H1 (cell line): ENCODE data around the gene SLC35F1.
"Not testable (repeated sequence)": the region's sequence is repeated elsewhere in the genome, so short reads cannot be mapped to it uniquely, and the experiment has no call there.

Source experiments
- CHD1 ChIP-seq: IDR thresholded peaks from 2 replicates; pipeline ENCODE4 v1.6.1; 2012; ENCODE audit warnings: low read depth, low read length, improper control_type of control experiment
- EZH2 ChIP-seq: fragments of 200-600 bp; sonication (generic); IDR thresholded peaks from 2 replicates; pipeline ENCODE4 v1.7.1; 2012; ENCODE audit warnings: low read depth, mild to moderate bottlenecking, moderate library complexity, low read length, inconsistent platforms; ENCODE audit not compliant: severe bottlenecking
- KDM5A ChIP-seq: fragments of 200-600 bp; IDR thresholded peaks from 2 replicates; pipeline ENCODE4 v1.7.1; 2012; ENCODE audit warnings: mild to moderate bottlenecking, low read length, inconsistent platforms, mixed read lengths
- NRF1 ChIP-seq: IDR thresholded peaks from 2 replicates; pipeline ENCODE4 v1.6.1; 2011; ENCODE audit warnings: mild to moderate bottlenecking, low read depth, low read length, improper control_type of control experiment
- POLR2A ChIP-seq, 2 experiments: IDR thresholded peaks; 1 replicate in 1 of 2; 2 replicates in 1 of 2; pipeline ENCODE4 v1.6.1; 2011; ENCODE audit warnings: low read depth in 2 of 2, low read length in 2 of 2, mild to moderate bottlenecking in 2 of 2; ENCODE audit errors: control extremely low read depth in 1 of 2
- RFX5 ChIP-seq: IDR thresholded peaks from 2 replicates; pipeline ENCODE4 v1.6.1; 2011; ENCODE audit warnings: low read depth, low read length, improper control_type of control experiment, borderline replicate concordance
- RXRA ChIP-seq: IDR thresholded peaks from 2 replicates; pipeline ENCODE4 v1.6.1; 2011; ENCODE audit warnings: low read depth, mild to moderate bottlenecking, low read length, moderate library complexity; ENCODE audit not compliant: insufficient read depth
- SP2 ChIP-seq: IDR thresholded peaks from 2 replicates; pipeline ENCODE4 v1.6.1; 2012; ENCODE audit warnings: mild to moderate bottlenecking, low read length, inconsistent platforms
- SUZ12 ChIP-seq: fragments of 200-600 bp; sonication (generic); IDR thresholded peaks from 2 replicates; pipeline ENCODE4 v1.6.1; 2012; ENCODE audit warnings: mild to moderate bottlenecking, inconsistent platforms, low read length, moderate library complexity, mixed read lengths
- TAF1 ChIP-seq: IDR thresholded peaks from 2 replicates; pipeline ENCODE4 v1.6.1; 2011; ENCODE audit warnings: mild to moderate bottlenecking, low read depth, low read length
- TBP ChIP-seq: IDR thresholded peaks from 2 replicates; pipeline ENCODE4 v1.6.1; 2011; ENCODE audit warnings: low read depth, low read length, improper control_type of control experiment
- TF ChIP-seq, protein P1 (sequence below), 3 experiments: IDR thresholded peaks; 1 replicate in 2 of 3; 2 replicates in 1 of 3; pipeline versions ENCODE4 v1.5.1 to v1.6.1; 2011; ENCODE audit warnings: low read length in 3 of 3, mild to moderate bottlenecking in 3 of 3, inconsistent platforms in 2 of 3, low read depth in 1 of 3, moderate library complexity in 1 of 3; ENCODE audit not compliant: insufficient read depth in 1 of 3; ENCODE audit errors: control extremely low read depth in 1 of 3
- TF ChIP-seq, protein P2 (sequence below): IDR thresholded peaks from 2 replicates; pipeline ENCODE4 v1.6.1; 2011; ENCODE audit warnings: low read length, improper control_type of control experiment
- TF ChIP-seq, protein P3 (sequence below): IDR thresholded peaks from 2 replicates; pipeline ENCODE4 v1.6.1; 2012; ENCODE audit warnings: inconsistent platforms

DNA sequence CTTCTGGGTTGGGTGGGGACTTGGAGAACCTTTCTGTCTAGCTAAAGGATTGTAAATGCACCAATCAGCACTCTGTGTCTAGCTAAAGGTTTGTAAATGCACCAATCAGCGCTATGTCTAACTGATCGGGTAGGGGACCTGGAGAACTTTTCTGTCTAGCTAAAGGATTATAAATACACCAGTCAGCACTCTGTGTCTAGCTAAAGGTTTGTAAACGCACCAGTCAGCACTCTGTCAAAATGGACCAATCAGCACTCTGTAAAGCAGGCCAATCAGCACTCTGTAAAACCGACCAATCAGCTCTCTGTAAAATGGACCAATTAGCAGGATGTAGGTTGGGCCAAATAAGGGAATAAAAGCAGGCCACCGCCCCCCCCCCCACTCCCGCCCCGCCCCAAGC lies 58.7 kb downstream of the SLC35F1 start:
- TF ChIP-seq, protein P1, sequence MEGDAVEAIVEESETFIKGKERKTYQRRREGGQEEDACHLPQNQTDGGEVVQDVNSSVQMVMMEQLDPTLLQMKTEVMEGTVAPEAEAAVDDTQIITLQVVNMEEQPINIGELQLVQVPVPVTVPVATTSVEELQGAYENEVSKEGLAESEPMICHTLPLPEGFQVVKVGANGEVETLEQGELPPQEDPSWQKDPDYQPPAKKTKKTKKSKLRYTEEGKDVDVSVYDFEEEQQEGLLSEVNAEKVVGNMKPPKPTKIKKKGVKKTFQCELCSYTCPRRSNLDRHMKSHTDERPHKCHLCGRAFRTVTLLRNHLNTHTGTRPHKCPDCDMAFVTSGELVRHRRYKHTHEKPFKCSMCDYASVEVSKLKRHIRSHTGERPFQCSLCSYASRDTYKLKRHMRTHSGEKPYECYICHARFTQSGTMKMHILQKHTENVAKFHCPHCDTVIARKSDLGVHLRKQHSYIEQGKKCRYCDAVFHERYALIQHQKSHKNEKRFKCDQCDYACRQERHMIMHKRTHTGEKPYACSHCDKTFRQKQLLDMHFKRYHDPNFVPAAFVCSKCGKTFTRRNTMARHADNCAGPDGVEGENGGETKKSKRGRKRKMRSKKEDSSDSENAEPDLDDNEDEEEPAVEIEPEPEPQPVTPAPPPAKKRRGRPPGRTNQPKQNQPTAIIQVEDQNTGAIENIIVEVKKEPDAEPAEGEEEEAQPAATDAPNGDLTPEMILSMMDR (IDR thresholded peaks at IDR 0.05; ENCODE audit: control extremely low read depth in 1 of 3, insufficient read depth in 1 of 3, low read depth in 1 of 3, low read length in 3 of 3), result not testable (repeated sequence)
- TF ChIP-seq SUZ12; NRF1; EZH2; RFX5; RXRA; POLR2A (IDR thresholded peaks at IDR 0.05; ENCODE audit: control extremely low read depth in 1 of 2, low read depth in 2 of 2, low read length in 2 of 2); TAF1; KDM5A; SP2; TBP; CHD1: not testable (repeated sequence)
- TF ChIP-seq, protein P2, sequence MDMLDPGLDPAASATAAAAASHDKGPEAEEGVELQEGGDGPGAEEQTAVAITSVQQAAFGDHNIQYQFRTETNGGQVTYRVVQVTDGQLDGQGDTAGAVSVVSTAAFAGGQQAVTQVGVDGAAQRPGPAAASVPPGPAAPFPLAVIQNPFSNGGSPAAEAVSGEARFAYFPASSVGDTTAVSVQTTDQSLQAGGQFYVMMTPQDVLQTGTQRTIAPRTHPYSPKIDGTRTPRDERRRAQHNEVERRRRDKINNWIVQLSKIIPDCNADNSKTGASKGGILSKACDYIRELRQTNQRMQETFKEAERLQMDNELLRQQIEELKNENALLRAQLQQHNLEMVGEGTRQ, result not testable (repeated sequence)
- TF ChIP-seq, protein P3, sequence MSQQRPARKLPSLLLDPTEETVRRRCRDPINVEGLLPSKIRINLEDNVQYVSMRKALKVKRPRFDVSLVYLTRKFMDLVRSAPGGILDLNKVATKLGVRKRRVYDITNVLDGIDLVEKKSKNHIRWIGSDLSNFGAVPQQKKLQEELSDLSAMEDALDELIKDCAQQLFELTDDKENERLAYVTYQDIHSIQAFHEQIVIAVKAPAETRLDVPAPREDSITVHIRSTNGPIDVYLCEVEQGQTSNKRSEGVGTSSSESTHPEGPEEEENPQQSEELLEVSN, result not testable (repeated sequence)
